Smooth muscle cell (in vitro differentiated cells): ENCODE results near the gene HOXC6. TPM values are rescaled to one million over a fixed set of nuclear protein-coding genes. Genes with fewer than 3 reads are reported as not detected.
A peak's percentile ranks its signal among the peaks of the same experiment; 100 is the strongest.

Experiments used
- DNase-seq: peaks from one replicate; lab custom pipeline; 2025; ENCODE audit not compliant: unreplicated experiment; lab: John Stamatoyannopoulos, UW
- H2AFZ ChIP-seq: fragments of 200-600 bp; sonication (generic); 2 replicates; pipeline ENCODE4 v1.6.0; 2016; ENCODE audit warnings: antibody characterized with exemption, low read depth, mild to moderate bottlenecking
- H3F3A ChIP-seq: fragments of 200-600 bp; sonication (generic); 2 replicates; pipeline ENCODE4 v1.6.0; 2017; ENCODE audit warnings: antibody characterized with exemption, low read depth
- H3K27ac ChIP-seq: fragments of 200-600 bp; sonication (generic); 2 replicates; pipeline ENCODE4 v1.5.1; 2016; ENCODE audit warnings: low read depth, mild to moderate bottlenecking
- H3K27me3 ChIP-seq: fragments of 200-600 bp; sonication (generic); 2 replicates; pipeline ENCODE4 v1.6.1; 2016; ENCODE audit warnings: low read depth, mild to moderate bottlenecking
- H3K36me3 ChIP-seq: fragments of 200-600 bp; sonication (generic); 2 replicates; pipeline ENCODE4 v1.5.1; 2016; ENCODE audit warnings: low read depth
- H3K4me1 ChIP-seq: fragments of 200-600 bp; sonication (generic); 2 replicates; pipeline ENCODE4 v1.5.1; 2016; ENCODE audit warnings: low read depth
- H3K4me2 ChIP-seq: fragments of 200-600 bp; sonication (generic); 2 replicates; pipeline ENCODE4 v1.6.0; 2016; ENCODE audit warnings: mild to moderate bottlenecking
- H3K4me3 ChIP-seq: fragments of 200-600 bp; sonication (generic); 2 replicates; pipeline ENCODE4 v1.5.1; 2016; ENCODE audit warnings: mild to moderate bottlenecking
- H3K79me2 ChIP-seq: fragments of 200-600 bp; sonication (generic); 2 replicates; pipeline ENCODE4 v1.6.0; 2016; ENCODE audit warnings: low read depth, mild to moderate bottlenecking
- H3K9ac ChIP-seq: fragments of 200-600 bp; sonication (generic); 2 replicates; pipeline ENCODE4 v1.6.0; 2016; ENCODE audit warnings: low read depth
- H3K9me3 ChIP-seq: fragments of 200-600 bp; sonication (generic); replicated peaks from 2 replicates; pipeline ENCODE4 v1.5.1; 2016; ENCODE audit warnings: low read depth
- H4K20me1 ChIP-seq: fragments of 200-600 bp; sonication (generic); 2 replicates; pipeline ENCODE4 v1.6.0; 2016; ENCODE audit warnings: low read depth
- WGBS: methylation state at CpG from one replicate; pipeline ENCODE4 v1.1.7; 2016; ENCODE audit warnings: low lambda C conversion rate; 5-methylcytosine and 5-hydroxymethylcytosine counted together
- polyA plus RNA-seq: library from polyadenylated mRNA; unstranded; fragments of >200 nt; fragmentation: Nextera tagmentation; extraction: Ambion mirVana; gene quantifications from 2 replicates; pipeline ENCODE4 v1.2.1, GENCODE V29; 2016
- total RNA-seq: library from RNA; depleted of rRNA; stranded (reverse); fragments of >200 nt; gene quantifications from 2 replicates; pipeline ENCODE4 v1.2.3, GENCODE V29; 2014
- TF ChIP-seq, protein P1 (sequence below): fragments of 200-600 bp; sonication (generic); IDR thresholded peaks from 2 replicates; pipeline ENCODE4 v1.5.1; 2017; ENCODE audit warnings: borderline replicate concordance, mild to moderate bottlenecking, antibody characterized with exemption; ENCODE audit not compliant: insufficient read depth, poor library complexity, severe bottlenecking

The HOXC6 gene
- total and polyA plus RNA-seq, 2 experiments from 2014 or later, result 3.1 to 12.3 TPM

DNA sequence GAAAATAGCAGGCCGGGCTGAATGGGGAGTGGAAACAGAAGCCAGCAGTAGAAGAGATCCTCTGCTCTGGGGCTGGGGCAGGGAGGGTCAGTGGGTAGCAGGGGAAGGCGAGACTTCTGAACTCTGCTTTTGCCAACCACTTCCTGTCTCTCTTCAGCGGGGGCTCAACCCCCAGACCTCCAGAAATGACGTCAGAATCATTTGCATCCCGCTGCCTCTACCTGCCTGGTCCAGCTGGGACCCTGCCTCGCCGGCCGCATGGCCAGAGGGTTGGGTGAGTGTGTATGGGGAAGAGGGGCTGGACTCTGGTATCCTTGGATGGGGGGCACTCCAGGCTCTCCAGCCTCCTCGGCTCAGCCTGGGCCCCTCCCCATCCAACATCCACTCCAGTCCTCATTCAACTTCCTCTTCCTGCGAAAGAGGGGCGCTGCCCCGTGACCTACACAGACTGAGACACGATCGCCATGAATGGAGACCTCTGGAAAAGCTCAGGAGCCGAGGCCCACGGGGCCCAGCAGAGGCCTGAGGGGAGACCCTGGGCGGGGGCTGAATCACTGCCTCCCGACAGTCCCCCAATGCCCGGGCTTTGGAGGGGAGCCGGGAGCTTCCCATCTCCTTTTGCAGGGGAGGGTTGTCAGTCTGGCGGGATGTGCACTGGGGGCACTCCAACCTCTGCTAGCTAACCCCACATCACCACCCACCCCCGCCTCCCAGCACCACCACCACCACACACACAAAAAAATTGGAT is 24.9 kb downstream of the HOXC6 start:
- Histone ChIP-seq H3K9me3 (no peaks in the 10 kb centered on the region), H3K4me2 (peak overlapping the region; percentile 86), H3F3A (no peaks in the 10 kb centered on the region), H3K36me3 (no peaks in the 10 kb centered on the region), H3K4me3 (peak overlapping the region; percentile 46), H3K79me2 (no peaks in the 10 kb centered on the region), H3K27me3 (peaks cover 100% of the 10 kb centered on the region), H2AFZ (no peak overlapping the region), H3K4me1 (no peaks in the 10 kb centered on the region), H3K9ac (no peak overlapping the region), H4K20me1 (peaks cover 10% of the 10 kb centered on the region), H3K27ac (no peak overlapping the region)
- DNase-seq, result no peak
- TF ChIP-seq, protein P1, sequence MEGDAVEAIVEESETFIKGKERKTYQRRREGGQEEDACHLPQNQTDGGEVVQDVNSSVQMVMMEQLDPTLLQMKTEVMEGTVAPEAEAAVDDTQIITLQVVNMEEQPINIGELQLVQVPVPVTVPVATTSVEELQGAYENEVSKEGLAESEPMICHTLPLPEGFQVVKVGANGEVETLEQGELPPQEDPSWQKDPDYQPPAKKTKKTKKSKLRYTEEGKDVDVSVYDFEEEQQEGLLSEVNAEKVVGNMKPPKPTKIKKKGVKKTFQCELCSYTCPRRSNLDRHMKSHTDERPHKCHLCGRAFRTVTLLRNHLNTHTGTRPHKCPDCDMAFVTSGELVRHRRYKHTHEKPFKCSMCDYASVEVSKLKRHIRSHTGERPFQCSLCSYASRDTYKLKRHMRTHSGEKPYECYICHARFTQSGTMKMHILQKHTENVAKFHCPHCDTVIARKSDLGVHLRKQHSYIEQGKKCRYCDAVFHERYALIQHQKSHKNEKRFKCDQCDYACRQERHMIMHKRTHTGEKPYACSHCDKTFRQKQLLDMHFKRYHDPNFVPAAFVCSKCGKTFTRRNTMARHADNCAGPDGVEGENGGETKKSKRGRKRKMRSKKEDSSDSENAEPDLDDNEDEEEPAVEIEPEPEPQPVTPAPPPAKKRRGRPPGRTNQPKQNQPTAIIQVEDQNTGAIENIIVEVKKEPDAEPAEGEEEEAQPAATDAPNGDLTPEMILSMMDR, result no peak
- WGBS, result 10% methylated on average over 22 of the region's 22 CpGs

DNA sequence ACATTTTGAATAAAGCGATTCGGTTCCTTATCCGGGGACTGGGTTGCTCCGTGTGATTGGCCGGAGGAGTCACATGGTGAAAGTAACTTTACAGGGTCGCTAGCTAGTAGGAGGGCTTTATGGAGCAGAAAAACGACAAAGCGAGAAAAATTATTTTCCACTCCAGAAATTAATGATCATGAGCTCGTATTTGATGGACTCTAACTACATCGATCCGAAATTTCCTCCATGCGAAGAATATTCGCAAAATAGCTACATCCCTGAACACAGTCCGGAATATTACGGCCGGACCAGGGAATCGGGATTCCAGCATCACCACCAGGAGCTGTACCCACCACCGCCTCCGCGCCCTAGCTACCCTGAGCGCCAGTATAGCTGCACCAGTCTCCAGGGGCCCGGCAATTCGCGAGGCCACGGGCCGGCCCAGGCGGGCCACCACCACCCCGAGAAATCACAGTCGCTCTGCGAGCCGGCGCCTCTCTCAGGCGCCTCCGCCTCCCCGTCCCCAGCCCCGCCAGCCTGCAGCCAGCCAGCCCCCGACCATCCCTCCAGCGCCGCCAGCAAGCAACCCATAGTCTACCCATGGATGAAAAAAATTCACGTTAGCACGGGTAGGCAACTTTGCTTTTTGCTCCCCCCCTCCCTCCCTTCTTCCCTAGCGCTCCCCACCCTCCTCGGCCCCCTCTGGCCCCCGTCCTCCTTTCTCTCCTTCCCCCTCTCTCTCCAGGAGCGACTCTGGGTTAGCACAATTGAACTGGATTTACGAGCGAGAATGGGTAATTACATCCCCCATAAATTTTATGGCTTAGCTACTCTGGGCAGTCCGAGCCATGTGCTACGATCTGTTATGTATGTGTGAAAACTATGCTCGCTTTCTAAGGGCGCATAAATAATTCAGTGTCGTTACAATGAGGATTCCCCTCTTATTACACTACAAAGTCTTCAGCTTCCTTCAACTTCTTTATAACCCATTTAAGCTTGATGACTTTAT is 25.8 kb downstream of the HOXC6 start, which contains the start of gene HOXC4:
HOXC4 (plus strand) TSS at position 85 of the 991 bp plus-strand sequence; CDS start at position 173, 88 bp downstream.
- H3F3A ChIP-seq, result no peaks in the 10 kb centered on the region
- no peak within 1 kb of the TSS for H2AFZ ChIP-seq
- DNase-seq, result no peak
- H4K20me1 ChIP-seq, result peaks cover 6% of the 10 kb centered on the region
- H3K27ac ChIP-seq, result no peak within 1 kb of the TSS
- peak within 1 kb of the TSS; percentile 46 for H3K4me3 ChIP-seq
- no peaks in the 10 kb centered on the region for H3K36me3 ChIP-seq
- 10% methylated on average over 45 of the region's 52 CpGs for WGBS
- H3K4me2 ChIP-seq, result peak within 1 kb of the TSS; percentile 86
- no peaks in the 10 kb centered on the region for H3K79me2 ChIP-seq
- peaks cover 100% of the 10 kb centered on the region for H3K27me3 ChIP-seq
- TF ChIP-seq, protein P1, result no peak
- H3K9ac ChIP-seq, result no peak within 1 kb of the TSS
- no peaks in the 10 kb centered on the region for H3K4me1 ChIP-seq
- H3K9me3 ChIP-seq, result no peaks in the 10 kb centered on the region

DNA sequence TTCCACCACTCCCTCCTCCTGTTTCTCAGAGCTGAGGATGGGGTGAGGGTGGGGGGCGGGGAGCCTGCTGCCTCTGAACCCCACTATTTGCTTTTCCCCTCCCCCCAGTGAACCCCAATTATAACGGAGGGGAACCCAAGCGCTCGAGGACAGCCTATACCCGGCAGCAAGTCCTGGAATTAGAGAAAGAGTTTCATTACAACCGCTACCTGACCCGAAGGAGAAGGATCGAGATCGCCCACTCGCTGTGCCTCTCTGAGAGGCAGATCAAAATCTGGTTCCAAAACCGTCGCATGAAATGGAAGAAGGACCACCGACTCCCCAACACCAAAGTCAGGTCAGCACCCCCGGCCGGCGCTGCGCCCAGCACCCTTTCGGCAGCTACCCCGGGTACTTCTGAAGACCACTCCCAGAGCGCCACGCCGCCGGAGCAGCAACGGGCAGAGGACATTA is 26.5 kb downstream of the HOXC6 start:
- H3K4me2 ChIP-seq, result no peak overlapping the region
- H3K4me1 ChIP-seq, result no peaks in the 10 kb centered on the region
- no peak overlapping the region for H3K9ac ChIP-seq
- H3K27ac ChIP-seq, result no peak overlapping the region
- peaks cover 100% of the 10 kb centered on the region for H3K27me3 ChIP-seq
- TF ChIP-seq, protein P1, result no peak
- no peak for DNase-seq
- H3K4me3 ChIP-seq, result peak overlapping the region; percentile 46
- no peak overlapping the region for H2AFZ ChIP-seq
- H4K20me1 ChIP-seq, result peaks cover 6% of the 10 kb centered on the region
- 12% methylated on average over 24 of the region's 24 CpGs for WGBS
- H3K36me3 ChIP-seq, result no peaks in the 10 kb centered on the region
- no peaks in the 10 kb centered on the region for H3K9me3 ChIP-seq
- no peaks in the 10 kb centered on the region for H3F3A ChIP-seq
- H3K79me2 ChIP-seq, result no peaks in the 10 kb centered on the region
